Left renal cortex interstitium (tissue), 4 donors: ENCODE results near the gene PTPA. TPM values are rescaled to one million over a fixed set of nuclear protein-coding genes. Genes with fewer than 3 reads are reported as not detected.
"Not testable (repeated sequence)": the region's sequence is repeated elsewhere in the genome, so short reads cannot be mapped to it uniquely, and the experiment has no call there.

Experiments used
- DNase-seq, 4 donors: peaks; one replicate each; pipeline ENCODE4 v3.0.0-alpha.2; 2013; ENCODE audit warnings: low read depth in 4 of 4, low spot score in 2 of 4, missing footprints in 1 of 4
- polyA plus RNA-seq, 4 donors: library from polyadenylated mRNA; unstranded; fragments of 120-200 nt; gene quantifications; one replicate each; pipeline ENCODE4 v1.2.1, GENCODE V29; 2013; ENCODE audit not compliant: insufficient read length in 4 of 4

PTPA gene
- polyA plus RNA-seq, 4 donors, result 112 to 138 (median 123) TPM

GRCh38 chr9:129108805-129109536, 2.2 kb upstream of the PTPA start:
- no peak for DNase-seq

- DNase-seq, result no peak
Measured at GRCh38 chr9:129109537-129109903, 1.7 kb upstream of the PTPA start.

- DNase-seq, result no peak
Measured at GRCh38 chr9:129109952-129110739, 1.1 kb upstream of the PTPA start.

- no peak for DNase-seq
Measured at GRCh38 chr9:129111528-129112151, 425 bp downstream of the PTPA start.

GRCh38 chr9:129112526-129112925, 1.3 kb downstream of the PTPA start:
- not testable (repeated sequence) for DNase-seq

- no peak for DNase-seq
Measured at GRCh38 chr9:129113645-129114304, 2.6 kb downstream of the PTPA start.

- no peak for DNase-seq
Measured at GRCh38 chr9:129118799-129119198, 7.6 kb downstream of the PTPA start.

- DNase-seq, result no peak
Measured at GRCh38 chr9:129121483-129121882, 10.3 kb downstream of the PTPA start.

- DNase-seq, result no peak
Measured at GRCh38 chr9:129122133-129122532, 10.9 kb downstream of the PTPA start.

- DNase-seq, result not testable (repeated sequence)
Measured at GRCh38 chr9:129122976-129123375, 11.8 kb downstream of the PTPA start.

- no peak for DNase-seq
Measured at GRCh38 chr9:129124506-129125069, 13.4 kb downstream of the PTPA start.

GRCh38 chr9:129125478-129125877, 14.3 kb downstream of the PTPA start:
- no peak for DNase-seq

GRCh38 chr9:129126749-129127618, 15.8 kb downstream of the PTPA start:
- no peak for DNase-seq

GRCh38 chr9:129128689-129129088, 17.5 kb downstream of the PTPA start:
- DNase-seq, result no peak

GRCh38 chr9:129130271-129130670, 19.1 kb downstream of the PTPA start:
- not testable (repeated sequence) for DNase-seq

GRCh38 chr9:129130791-129131190, 19.6 kb downstream of the PTPA start:
- DNase-seq, result no peak

- DNase-seq, result no peak
Measured at GRCh38 chr9:129131300-129132145, 20.3 kb downstream of the PTPA start.

GRCh38 chr9:129133082-129133481, 21.9 kb downstream of the PTPA start:
- no peak for DNase-seq

GRCh38 chr9:129135476-129135875, 24.3 kb downstream of the PTPA start:
- no peak for DNase-seq
